GM04503 (cell line): ENCODE data around the gene ASB11.
"Not testable (repeated sequence)": the region's sequence is repeated elsewhere in the genome, so short reads cannot be mapped to it uniquely, and the experiment has no call there.

Experiments
- DNase-seq: peaks from one replicate; pipeline ENCODE4 v3.0.0-alpha.2; 2012; ENCODE audit warnings: low read depth

Gene ASB11

DNA sequence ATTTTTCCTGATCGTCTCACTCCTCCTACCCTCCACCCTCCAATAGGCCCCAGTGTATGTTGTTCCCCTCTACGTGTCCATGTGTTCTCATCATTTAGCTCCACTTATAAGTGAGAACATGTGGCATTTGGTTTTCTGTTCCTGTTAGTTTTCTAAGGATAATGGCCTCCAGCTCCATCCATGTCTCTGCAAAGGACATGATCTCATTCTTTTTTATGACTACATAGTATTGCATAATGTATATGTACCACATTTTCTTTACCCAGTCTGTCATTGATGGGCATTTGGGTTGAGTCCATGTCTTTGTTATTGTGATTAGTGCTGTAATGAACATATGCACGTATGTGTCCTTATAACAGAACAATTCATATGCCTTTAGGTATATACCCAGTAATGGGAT is 9.5 kb downstream of the ASB11 start:
- DNase-seq: not testable (repeated sequence)

DNA sequence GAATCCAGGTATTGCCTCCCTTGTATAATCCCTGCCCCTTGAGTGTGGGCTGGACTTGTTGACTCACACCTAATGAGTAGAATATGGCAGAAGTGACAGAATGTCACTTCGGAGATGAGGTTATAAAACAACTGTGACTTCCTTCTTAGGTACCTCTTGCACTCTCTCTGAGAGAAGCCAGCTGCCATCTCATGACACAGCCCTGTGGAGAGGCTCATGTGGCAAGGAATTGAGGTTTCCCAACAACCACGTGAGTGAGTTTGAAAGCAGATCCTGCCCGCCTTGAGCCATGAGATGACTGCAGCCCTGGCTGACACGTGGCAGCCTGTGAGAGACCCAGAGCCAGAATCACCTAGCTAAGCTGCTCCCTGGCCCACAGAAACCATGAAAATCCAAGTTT is 13.5 kb downstream of the ASB11 start:
- DNase-seq: no peak

DNA sequence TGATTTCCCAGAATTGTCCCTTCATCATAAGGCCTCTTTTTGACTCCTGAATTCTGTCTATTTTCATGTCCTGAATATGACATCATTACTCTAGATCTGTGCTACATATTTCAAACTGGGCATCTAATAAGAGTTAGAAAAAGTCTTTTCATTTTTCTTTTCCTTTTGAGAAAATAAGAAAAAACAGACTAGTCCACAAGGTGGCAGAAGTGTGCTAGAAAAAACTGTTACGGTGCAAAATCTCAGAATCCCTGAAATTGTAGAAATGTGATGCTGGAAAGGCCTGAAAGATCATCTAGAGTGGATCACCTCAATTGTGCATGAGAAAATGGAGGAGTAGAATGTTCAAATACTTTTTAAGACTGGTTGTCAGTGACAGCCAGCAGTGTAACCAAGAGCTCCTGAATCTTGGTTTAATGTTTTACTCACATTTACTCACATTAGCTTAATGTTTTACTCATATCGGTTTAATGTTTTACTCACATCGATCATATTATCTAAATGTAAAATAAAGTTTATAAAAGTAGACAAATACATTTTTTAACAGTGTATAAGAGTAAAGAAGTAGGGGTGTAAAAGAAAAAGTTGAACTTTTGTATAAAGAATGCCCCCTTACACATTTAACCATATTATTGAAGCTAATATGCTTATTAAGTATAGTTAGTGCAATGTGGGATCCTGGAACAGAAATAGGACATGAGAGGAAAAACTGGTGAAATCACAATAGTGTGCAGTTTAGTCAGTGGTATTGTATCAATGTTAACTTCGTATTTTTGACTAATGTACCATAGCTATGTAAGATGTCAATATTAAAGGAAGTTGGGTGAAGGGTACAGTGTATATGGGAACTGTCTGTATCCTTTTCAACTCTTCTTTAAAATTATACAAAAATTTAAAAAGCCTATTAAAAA is 15.2 kb downstream of the ASB11 start:
- no peak for DNase-seq

DNA sequence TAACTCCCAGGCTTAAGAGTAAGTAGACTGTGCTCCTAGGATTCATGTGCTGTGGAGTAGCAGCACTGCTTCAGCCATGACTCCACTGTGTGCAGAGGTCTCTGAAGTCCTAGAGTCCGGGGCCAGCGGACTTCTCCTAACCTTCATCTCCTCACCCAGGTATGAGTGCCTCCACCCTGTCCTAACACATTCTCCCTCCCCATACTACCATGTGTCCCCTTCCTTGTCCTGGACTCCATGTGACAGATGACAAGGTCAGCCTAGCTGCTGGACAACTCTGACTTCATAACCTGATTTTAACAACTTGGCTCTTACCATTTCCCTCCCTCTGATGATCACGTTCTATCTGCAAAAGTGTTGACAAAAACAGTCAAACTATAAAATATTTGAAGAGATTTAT is 16.7 kb downstream of the ASB11 start:
- DNase-seq: no peak

DNA sequence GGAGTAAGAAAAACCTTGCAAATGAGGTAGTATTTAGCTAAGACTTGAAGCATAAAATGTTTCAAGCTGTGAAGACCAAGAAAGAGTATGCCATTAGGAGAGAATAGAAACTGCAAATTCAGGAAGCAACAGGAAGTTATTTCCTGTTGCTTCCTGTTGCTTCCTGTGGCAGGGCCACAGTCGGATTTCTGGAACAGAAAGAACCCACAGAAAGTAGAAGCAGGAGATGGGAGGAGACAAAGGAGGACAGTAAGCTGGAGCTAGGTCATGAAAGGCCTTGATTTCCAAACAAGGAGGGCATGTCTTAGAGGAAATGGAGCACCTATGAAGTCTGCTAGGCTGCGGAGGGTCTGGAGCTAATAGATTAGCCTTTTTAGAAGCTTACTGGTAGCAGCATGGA is 17.2 kb downstream of the ASB11 start:
- no peak for DNase-seq

DNA sequence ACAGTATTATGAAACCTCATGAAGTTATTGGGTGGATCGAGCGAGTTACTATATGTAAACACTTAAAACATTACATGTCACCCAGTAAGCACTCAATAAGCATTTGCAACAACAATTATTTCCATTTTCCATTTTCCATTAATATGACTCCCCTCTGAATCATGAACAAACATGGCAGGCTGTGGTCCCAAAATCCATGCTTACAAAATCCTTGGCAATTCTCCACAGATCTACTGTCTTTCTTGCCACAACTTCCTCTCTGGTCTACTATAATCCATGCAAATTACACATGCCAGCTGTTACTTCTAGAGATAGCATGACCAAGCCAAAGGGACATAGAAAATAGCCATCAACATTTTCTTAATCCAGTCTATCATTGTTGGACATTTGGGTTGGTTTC is 22.0 kb downstream of the ASB11 start:
- no peak for DNase-seq

DNA sequence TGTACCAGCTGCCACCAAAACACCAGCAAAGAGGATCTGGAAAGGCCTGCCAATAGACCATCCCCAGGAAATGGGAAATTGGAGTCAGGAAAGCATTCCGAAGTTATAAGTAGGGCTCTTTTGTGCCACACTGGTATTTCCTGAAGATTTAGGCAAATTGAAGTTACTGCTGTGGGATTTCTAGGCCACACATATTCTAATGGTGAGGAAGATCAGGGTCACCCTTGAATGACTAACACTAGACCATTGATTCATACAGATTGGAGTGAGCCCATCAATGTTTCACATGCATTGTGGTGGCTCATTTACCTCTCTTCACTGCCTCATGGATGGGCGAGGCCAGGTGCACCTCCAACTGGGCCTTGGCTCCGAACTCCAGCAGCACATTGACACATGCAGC is 22.6 kb downstream of the ASB11 start:
- no peak for DNase-seq

DNA sequence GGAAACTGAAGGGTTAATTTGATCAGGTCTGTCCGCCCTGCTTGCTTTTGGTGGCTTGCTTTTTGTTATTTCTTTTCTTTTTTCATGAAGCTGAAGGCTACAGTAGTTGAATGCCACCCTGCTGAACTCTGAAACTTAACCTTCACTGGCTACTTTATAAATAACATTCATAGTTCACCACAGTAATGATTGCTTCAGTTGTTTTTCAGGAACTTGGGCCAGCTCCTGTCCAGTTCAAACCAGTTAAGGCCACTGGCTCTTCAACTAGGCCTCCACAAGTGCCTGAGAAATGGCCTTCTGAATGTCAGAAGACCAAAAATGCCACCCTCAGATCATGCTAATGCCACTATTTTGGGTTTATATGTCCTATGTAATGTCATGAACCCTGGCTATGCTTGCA is 37.8 kb downstream of the ASB11 start:
- DNase-seq: no peak

DNA sequence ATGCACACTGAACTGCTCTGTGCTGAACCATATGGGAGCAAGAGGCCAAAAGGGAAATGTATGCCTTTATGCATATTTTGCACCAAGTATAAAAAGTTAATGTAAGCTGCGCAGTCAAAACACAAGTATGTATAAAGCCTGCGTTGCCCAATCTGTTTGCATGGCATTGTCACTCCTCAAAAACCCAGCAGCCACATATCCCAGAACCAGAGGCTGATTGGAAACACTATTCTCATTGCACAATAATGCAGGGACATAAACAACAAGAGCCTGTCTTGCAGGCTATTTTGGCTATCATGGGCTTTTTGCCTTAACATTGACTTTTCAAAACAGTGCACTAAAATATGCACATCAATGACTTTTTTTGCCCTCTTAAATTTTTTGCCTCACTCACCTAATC is 40.5 kb downstream of the ASB11 start:
- no peak for DNase-seq

DNA sequence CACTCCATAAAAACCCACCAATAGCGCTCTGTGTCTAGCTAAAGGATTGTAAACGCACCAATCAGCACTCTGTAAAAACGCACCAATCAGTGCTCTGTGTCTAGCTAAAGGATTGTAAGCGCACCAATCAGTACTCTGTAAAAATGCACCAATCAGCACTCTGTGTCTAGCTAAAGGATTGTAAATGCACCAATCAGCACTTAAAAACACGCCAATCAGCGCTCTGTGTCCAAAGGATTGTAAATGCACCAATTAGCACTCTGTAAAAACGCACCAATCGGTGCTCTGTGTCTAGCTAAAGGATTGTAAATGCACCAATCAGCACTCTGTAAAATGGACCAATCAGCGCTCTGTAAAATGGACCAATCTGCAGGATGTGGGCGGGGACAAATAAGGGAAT is 42.2 kb downstream of the ASB11 start:
- DNase-seq: not testable (repeated sequence)

DNA sequence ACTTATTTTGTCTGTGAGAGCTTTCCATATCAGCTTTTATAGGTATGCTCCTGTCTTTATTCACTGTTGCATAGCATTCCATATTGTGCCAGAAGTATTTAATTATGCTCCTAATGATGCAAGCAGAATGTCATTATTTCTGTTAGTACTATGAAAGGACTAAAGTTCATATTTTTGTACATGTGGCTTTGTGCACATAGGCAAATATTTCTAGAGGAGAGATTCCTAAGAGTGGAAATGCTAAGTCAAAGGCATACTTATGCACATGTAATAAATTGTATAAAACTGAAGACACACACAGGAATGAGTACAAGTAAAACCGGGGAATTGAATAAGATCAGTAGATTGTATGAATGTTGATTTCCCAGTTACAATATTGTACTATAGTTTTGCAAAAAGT is 43.7 kb downstream of the ASB11 start:
- DNase-seq: no peak

DNA sequence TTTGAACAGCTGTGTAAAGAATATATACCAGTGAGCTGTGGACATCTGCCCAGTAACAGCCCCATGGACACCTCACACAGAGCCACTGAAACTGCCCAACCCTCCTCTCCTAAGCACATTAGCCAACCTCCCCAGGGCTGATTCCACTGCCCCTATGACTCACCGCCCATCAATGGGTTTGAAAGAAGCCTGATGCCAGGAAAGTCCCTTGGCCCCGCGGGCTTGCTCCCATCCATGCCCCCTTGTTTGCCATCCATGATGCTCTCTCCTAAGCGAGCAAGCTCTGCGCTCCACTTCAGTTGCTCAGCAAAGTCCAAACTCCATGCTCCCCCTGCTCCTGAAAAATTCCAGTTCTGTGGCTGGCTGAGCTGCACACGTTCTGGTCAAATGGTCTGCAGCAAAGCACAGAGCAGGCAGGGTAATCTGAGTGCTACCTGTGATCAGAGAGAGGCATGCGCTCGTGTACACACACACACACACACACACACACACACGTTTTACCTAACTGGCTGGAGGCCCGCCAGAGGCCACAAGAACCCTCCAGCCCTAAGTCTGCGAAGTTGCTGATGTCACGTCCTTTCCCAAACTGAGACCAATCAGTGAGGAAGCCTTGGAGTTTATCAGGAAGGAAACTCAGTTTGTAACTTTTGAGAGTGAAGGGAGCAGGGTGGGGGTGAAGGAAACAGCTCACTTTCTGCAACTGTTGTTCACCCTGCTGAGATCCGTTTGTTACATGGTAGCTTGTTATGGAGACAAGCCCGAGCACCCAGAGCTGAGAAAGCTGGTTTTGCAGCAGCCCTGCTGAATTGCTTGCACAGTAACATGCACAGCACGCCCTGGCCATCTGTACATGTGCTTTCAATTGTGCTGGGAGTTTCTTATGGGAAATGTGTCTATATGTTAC is 45.6 kb downstream of the ASB11 start, which contains the start of gene ASB9:
Gene ASB9, minus strand, starts transcription at position 466 of the 904 bp plus-strand sequence. Its CDS starts 209 bp downstream, at position 257.
- DNase-seq: peak; percentile 14

DNA sequence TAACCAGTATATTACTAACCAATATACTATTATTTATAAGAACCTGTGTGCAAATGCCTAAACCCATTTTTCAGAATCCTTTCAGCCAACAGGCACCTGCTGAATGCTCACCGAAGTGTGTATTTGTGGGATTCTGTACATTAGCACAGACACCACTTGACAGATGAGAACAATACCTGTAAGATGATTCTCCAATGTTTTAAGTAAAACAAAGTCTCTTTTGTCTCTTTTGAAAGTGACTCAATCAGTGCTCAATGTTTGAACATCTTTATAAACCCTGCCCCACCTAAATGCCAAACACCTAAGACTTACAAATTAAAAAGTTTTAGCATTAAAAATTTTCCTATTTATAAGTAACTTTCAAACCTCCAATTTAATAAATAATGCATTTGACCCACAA is 46.3 kb downstream of the ASB11 start:
- DNase-seq: no peak

DNA sequence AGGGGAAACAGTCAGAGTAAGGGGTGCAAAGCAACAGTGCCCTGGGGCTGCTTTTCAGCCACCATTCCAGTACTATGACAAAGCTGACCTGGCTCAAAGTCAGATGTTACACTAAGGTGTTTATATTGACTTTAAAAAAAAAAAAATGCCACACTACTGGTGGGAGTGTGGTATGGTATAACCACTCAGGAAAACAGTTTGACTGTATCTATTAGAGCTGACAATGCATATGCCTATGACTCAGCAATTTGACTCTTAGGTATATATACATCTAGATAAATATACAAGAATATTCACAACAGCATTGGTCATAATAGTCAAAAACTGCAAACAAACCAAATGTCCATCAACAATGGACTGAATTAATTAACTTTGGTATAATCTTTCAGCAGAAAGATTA is 60.6 kb downstream of the ASB11 start:
- no peak for DNase-seq

DNA sequence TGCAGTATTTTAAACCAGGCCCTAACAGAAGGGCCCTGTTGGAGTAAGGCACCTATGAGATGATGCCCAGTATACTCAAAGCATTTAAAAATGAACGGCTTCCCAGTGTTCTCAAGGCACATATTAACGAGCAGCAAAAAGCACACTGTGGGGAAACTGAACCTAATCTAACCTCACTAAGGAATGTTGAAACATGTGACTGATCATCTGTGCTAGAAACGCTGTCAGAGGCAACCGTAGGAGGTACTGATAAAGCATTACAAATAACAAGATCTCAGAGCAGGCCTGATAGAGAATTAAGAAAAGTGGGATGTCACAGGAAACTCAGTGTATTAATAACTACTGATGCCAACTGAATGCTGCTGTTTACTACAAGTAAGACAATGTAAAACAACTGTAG is 69.5 kb downstream of the ASB11 start:
- no peak for DNase-seq

DNA sequence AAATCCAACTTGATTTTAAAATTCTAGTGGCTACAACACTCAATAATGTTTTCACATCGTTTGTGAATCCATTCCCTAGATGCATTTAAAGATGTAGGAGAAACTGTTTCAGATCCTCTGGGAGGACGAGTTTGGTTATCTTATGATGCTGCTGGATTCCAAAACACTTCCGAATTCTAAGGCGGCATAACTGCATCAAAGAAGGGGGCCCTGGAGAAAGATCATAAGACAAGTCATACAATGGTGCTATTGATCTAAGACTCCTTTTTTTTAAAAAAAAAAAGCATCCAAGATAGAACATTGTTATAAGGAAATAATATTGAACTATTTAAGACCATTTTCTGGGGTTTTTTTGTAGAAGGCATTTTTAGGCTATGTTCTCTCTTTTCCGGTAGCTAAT is 71.0 kb downstream of the ASB11 start:
- DNase-seq: no peak

DNA sequence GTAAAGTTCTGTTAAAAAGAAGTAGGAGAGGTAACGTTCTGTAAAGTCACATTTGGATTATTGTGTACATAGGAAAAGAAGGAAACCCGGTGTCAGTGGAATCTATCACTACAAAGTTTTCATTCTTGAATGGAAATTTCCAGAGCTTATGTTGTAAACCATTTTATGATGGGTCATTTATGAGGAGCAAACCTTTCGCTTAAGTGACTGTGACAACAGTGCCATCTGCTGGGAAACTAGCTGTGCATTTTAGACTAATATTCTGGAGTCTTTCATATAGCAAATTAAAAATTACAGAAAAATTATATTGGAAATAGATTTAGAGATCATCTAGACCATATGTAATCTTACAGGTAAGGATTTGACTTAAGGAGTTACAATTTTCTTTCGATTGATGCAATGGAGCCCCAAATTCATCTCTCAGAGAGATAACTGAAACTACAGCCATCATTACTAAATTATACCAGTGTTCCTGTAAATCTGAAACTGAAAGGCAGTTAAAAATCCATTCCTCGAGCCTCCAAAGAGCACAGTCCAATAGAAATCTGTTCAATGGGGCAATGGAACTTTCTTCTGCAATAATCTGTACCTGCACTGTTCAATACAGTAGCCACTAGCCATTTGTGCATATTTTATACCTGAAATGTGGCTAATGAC is 72.4 kb downstream of the ASB11 start:
- peak; percentile 21 for DNase-seq

DNA sequence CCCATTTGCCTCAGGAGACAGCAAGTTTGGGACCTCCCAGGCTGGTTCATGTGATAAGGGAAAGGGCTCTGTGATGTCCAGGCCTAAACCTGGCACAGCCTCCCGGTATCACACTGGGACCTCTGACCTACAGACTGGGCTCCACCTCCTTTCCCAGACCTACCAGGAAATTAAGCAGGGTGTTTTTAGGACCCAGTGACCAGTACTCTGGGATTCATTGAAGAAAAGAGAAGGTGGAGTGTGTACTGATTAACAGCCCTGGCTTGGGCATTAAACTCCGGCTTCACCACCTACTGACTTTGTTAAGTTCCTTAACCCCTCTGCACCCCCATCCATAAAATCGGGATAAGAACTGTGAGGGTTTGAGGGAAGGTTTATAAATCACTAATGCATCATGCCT is 74.1 kb downstream of the ASB11 start:
- DNase-seq: no peak

DNA sequence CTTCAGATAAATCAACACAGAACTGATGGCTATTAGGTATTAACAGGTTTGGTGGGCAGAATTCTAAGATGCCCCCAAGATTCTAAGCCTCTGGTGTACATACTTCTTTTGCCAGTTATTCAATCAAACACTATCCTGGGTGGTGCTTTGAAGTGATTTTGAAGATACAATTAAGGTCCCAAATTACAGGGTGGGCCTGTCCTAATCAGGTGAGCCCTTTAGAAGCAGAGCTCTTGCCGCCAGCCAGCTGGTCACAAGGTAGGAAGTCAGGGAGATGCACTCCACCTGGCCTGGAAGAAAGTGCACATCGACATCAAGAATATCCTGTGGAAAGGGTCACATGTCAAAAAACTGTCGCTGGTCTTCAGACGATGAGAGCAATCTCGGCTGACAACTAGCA is 75.0 kb downstream of the ASB11 start:
- DNase-seq: no peak

DNA sequence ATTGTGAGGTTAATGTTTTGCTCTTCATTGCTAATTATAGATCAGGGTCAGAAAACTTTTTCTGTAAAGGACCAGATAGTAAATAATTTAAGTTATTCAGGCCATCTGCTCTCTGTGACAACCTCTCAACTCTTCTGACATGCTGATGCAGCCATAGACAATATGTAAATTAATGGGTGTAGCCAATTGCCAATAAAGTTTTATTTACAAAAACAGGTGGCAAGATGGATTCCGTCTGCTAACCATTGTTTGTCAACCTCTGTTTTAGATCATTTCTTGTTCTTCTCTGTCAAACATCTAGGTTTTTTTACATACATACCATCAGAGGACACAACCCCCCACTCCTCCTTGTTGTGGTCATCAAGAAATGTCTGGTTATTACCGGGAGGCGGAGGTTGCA is 79.3 kb downstream of the ASB11 start:
- no peak for DNase-seq

DNA sequence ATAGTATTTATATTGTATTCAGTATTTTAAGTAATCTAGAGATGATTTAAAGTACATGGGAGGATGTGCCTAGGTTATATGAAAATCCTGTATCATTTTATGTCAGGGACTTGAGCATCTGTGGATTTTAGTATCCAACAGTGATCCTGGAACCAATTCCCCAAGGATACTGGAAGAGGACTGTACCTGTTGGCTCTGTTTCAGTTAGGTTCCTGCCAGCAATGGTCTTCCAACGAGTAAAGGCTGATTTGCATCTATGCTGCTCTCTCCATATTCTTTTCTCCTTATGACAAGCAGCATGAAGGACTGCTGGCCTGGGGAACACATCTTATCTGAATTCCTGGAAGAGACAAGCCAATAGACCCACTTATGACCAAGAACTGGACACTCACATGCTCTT is 80.4 kb downstream of the ASB11 start:
- no peak for DNase-seq

DNA sequence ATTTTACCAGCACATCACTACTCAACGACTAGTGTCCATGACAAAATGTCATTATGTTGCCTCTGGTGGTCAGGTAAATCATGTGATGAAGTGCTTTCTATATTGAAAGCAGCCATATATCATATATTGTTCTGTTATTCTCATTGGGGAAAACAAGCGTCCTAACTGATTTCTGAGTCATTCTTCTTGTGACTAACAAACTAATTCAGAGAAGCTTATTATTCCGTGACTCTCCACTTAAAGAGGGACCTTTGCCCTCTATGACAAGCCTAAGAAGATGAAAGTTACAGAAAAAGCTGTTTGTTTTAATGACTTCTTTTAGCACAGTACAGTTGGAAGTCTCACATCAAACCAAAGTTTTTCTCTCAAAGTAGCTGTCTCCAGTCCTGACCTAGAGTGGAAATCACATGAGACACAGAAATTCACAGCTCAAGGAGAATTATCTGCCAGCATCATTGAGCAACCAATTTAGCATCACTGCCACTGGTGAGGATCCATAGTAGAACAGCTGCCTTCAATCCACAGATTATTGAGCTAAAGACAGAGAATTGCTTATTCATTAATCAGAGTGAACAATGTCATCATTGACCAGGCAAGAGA is 81.9 kb downstream of the ASB11 start:
- no peak for DNase-seq
